ENCODE measurements around the gene CARMIL3. TPM values are rescaled to one million over a fixed set of nuclear protein-coding genes. Genes with fewer than 3 reads are reported as not detected.

CARMIL3 gene
- total and polyA plus RNA-seq, 4 experiments from 2014 or later: 0.15 to 0.22 TPM; not detected in 2

DNA sequence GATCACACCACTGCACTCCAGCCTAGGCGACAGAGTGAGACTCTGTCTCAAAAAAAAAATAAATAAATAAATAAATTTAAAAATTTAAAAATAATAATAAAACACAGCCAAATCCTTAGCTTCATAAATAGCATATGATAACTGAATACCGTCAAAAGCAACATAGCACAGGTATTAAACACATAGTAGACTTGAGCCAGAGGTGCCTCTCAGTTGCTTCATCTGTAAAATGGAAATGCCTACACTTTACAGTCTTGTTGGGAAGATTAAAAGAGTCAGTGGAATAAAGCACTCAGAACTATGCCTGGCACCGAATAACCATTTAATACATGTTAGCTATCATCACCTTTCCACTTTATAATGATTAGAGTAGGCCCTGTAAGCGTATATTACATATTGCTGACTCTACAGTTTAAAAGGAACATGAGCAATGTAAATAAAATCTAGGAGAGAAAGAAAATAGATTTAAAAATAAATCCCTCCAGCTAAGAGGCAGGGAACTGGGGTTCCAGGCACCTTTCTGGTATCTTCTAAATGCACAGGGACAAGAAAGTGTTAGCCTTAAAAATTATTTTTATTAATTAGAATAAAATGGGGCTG is 55.0 kb downstream of the CARMIL3 start:
- intact Hi-C loops (cut with micrococcal nuclease): no loop called here
- Histone ChIP-seq H3K27me3 (ENCODE audit: insufficient read depth, low read length) (no peaks in the 10 kb centered on the region), H3K36me3 (ENCODE audit: insufficient read depth, low read length) (peaks cover 11% of the 10 kb centered on the region), H3K27ac (ENCODE audit: low read depth, low read length) (no peak overlapping the region), H3K4me3 (ENCODE audit: low read length in 2 of 2) (no peak overlapping the region), H3K4me1 (ENCODE audit: insufficient read depth, low read length) (peaks cover 14% of the 10 kb centered on the region), H3K9me3 (ENCODE audit: control insufficient read depth in 1 of 2, low read length in 2 of 2) (no peaks in the 10 kb centered on the region)
- ChIA-PET POLR2A (ENCODE audit: partially characterized antibody) (interaction anchor here (2.5 to 8.4 kb wide), 6 partner anchors 14 to 49 kb away, joined by 10 to 137 read pairs (median 37); partner anchors contain the start of genes EMC9, PCK2, PSME1 and PSME2), CTCF (ENCODE audit: partially characterized antibody) (interaction anchor here (0.6 to 11.5 kb wide), 11 partner anchors 13 to 191 kb away, joined by 3 to 412 read pairs (median 4); partner anchors contain the start of genes CARMIL3, IRF9, PCK2 and PSME1)
- H3K9me3 Mint-ChIP-seq: no peaks in the 10 kb centered on the region
- no peaks in the 10 kb centered on the region for H3K27me3 Mint-ChIP-seq
- H3K27ac Mint-ChIP-seq: no peak overlapping the region
- H3K4me1 Mint-ChIP-seq: peaks cover 6 to 14% (median 12%) of the 10 kb centered on the region in 4 donors
- H3K4me3 Mint-ChIP-seq: no peak overlapping the region
- peaks cover 20 to 29% of the 10 kb centered on the region in 2 donors for H3K36me3 Mint-ChIP-seq
- DNase-seq: no peak

DNA sequence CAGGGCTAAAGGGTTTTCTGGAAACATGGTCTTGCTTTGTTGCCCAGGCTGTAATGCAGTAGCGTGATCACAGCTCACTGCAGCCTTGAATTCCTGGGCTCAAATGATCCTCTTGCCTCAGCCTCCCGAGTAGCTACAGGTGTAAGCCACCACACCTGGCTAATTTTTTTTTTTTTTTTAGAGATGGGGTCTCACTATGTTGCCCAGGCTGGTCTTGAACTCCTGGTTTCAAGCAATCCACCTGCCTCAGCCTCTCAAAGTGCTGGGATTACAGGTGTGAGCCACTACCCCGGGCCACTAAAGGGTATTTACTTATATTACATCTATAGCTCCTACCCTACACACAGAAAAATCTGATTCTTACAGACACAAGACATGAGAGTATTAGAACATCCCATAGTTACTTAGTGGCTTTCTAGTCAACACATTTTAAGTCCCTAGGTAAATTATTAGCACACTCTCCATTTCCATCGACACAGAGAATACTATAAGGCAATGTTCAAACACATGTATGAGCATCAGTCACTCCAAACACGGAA is 56.6 kb downstream of the CARMIL3 start:
- H3K4me1 ChIP-seq (ENCODE audit: insufficient read depth, low read length): peaks cover 18% of the 10 kb centered on the region
- no peaks in the 10 kb centered on the region for H3K27me3 Mint-ChIP-seq
- H3K36me3 ChIP-seq (ENCODE audit: insufficient read depth, low read length): peaks cover 3% of the 10 kb centered on the region
- H3K36me3 Mint-ChIP-seq: peaks cover 11 to 16% of the 10 kb centered on the region in 2 donors
- H3K4me1 Mint-ChIP-seq: peaks cover 6 to 15% (median 12%) of the 10 kb centered on the region in 4 donors
- no peak for DNase-seq
- ChIA-PET CTCF (ENCODE audit: partially characterized antibody) (interaction anchor here (0.9 to 11.5 kb wide), 41 partner anchors 8 to 225 kb away, joined by 3 to 412 read pairs (median 6); partner anchors contain the start of genes CARMIL3, CIDEB, DHRS4L2 and EMC9), POLR2A (ENCODE audit: partially characterized antibody) (interaction anchor here (0.6 to 8.4 kb wide), 18 partner anchors 15 to 163 kb away, joined by 3 to 137 read pairs (median 8); partner anchors contain the start of genes CARMIL3, CHMP4A, EMC9 and IPO4)
- H3K4me3 ChIP-seq (ENCODE audit: low read length in 2 of 2): no peak overlapping the region
- H3K9me3 Mint-ChIP-seq: no peaks in the 10 kb centered on the region
- peak overlapping the region in 4 of 8 donors; percentile 30 to 64 (median 44) for H3K4me3 Mint-ChIP-seq
- intact Hi-C loops (cut with micrococcal nuclease): loop anchor here (1.0 kb wide), 5 partner anchors 18 to 94 kb away; partner anchors contain the start of gene IRF9
- H3K27me3 ChIP-seq (ENCODE audit: insufficient read depth, low read length): no peaks in the 10 kb centered on the region
- H3K9me3 ChIP-seq (ENCODE audit: control insufficient read depth in 1 of 2, low read length in 2 of 2): no peaks in the 10 kb centered on the region
- H3K27ac Mint-ChIP-seq: peak overlapping the region; percentile 82 to 96 (median 95)
- peak overlapping the region; percentile 45 for H3K27ac ChIP-seq (ENCODE audit: low read depth, low read length)

DNA sequence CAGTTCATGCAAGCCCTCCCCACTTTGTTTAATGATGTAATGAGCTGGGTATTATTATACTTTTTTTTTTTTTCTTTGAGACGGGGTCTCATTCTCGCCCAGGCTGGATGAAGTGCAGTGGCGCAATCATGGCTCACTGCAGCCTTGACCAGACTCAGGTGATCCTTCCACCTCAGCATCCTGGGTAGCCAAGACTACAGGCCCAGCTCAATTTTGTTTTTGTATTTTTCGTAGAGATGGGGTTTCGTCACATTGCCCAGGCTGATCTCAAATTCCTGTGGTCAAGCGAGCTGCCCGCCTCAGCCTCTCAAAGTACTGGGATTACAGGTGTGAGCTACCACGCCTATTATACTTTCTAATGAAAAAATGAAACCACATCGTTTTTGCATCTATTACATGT is 58.3 kb downstream of the CARMIL3 start:
- Mint-ChIP-seq H3K27me3 (no peaks in the 10 kb centered on the region), H3K9me3 (peaks cover 0 to 2% (median 0%) of the 10 kb centered on the region in 8 donors), H3K4me3 (no peak overlapping the region), H3K4me1 (peaks cover 7 to 31% (median 13%) of the 10 kb centered on the region in 4 donors), H3K36me3 (peaks cover 2 to 10% of the 10 kb centered on the region in 2 donors), H3K27ac (no peak overlapping the region)
- Histone ChIP-seq H3K27ac (ENCODE audit: low read depth, low read length) (no peak overlapping the region), H3K4me3 (ENCODE audit: low read length in 2 of 2) (no peak overlapping the region), H3K27me3 (ENCODE audit: insufficient read depth, low read length) (no peaks in the 10 kb centered on the region), H3K4me1 (ENCODE audit: insufficient read depth, low read length) (peaks cover 21% of the 10 kb centered on the region), H3K36me3 (ENCODE audit: insufficient read depth, low read length) (no peaks in the 10 kb centered on the region), H3K9me3 (ENCODE audit: control insufficient read depth in 1 of 2, low read length in 2 of 2) (no peaks in the 10 kb centered on the region)
- ChIA-PET POLR2A (ENCODE audit: partially characterized antibody) (interaction anchor here (1.0 to 8.4 kb wide), 12 partner anchors 17 to 126 kb away, joined by 3 to 137 read pairs (median 6); partner anchors contain the start of genes CARMIL3, EMC9, IRF9 and PCK2), CTCF (ENCODE audit: partially characterized antibody) (interaction anchor here (0.6 to 11.5 kb wide), 21 partner anchors 8 to 327 kb away, joined by 3 to 412 read pairs (median 8); partner anchors contain the start of genes CARMIL3, DHRS4L2, EMC9 and IRF9)
- intact Hi-C loops (cut with micrococcal nuclease): loop anchor here (10.0 kb wide), 1 partner anchor 645 kb away; the partner anchor contains the start of gene NGDN
- DNase-seq: no peak

DNA sequence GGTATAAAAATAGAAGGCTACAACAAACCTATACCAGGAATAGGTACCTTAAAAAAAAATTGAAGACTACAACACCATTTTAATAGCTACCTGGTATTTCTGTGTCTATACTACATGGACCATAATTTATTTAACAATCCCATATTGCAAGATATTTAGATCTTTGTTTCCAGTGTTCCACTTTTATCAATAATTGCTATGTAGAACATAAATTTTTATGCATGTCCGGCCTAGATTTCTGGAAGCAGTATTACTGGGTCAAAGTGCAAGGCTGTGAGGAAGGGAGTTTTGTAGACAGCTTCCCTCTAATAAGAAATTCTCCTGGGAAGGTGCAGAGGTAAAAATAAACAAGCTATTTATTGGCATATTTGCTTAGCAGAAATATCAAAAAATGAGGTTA is 58.7 kb downstream of the CARMIL3 start:
- no peaks in the 10 kb centered on the region for H3K9me3 ChIP-seq (ENCODE audit: control insufficient read depth in 1 of 2, low read length in 2 of 2)
- no peak overlapping the region for H3K27ac ChIP-seq (ENCODE audit: low read depth, low read length)
- H3K4me3 Mint-ChIP-seq: no peak overlapping the region
- H3K27ac Mint-ChIP-seq: peak overlapping the region in 2 of 7 donors; percentile 16 to 70
- no peaks in the 10 kb centered on the region for H3K36me3 ChIP-seq (ENCODE audit: insufficient read depth, low read length)
- intact Hi-C loops (cut with micrococcal nuclease): loop anchor here (10.0 kb wide), 1 partner anchor 646 kb away; the partner anchor contains the start of gene NGDN
- no peak for DNase-seq
- H3K27me3 Mint-ChIP-seq: no peaks in the 10 kb centered on the region
- CTCF ChIA-PET (ENCODE audit: partially characterized antibody): interaction anchor here (0.6 to 11.5 kb wide), 14 partner anchors 15 to 327 kb away, joined by 3 to 412 read pairs (median 12); partner anchors contain the start of genes CARMIL3, EMC9, IRF9 and PCK2
- peaks cover 22% of the 10 kb centered on the region for H3K4me1 ChIP-seq (ENCODE audit: insufficient read depth, low read length)
- H3K36me3 Mint-ChIP-seq: peaks cover 0 to 15% of the 10 kb centered on the region in 2 donors
- peaks cover 11 to 36% (median 17%) of the 10 kb centered on the region in 4 donors for H3K4me1 Mint-ChIP-seq
- H3K9me3 Mint-ChIP-seq: peaks cover 0 to 2% (median 0%) of the 10 kb centered on the region in 8 donors
- POLR2A ChIA-PET (ENCODE audit: partially characterized antibody): interaction anchor here (1.0 to 8.4 kb wide), 12 partner anchors 17 to 125 kb away, joined by 3 to 137 read pairs (median 6); partner anchors contain the start of genes CARMIL3, EMC9, IRF9 and PCK2
- no peak overlapping the region for H3K4me3 ChIP-seq (ENCODE audit: low read length in 2 of 2)
- no peaks in the 10 kb centered on the region for H3K27me3 ChIP-seq (ENCODE audit: insufficient read depth, low read length)

DNA sequence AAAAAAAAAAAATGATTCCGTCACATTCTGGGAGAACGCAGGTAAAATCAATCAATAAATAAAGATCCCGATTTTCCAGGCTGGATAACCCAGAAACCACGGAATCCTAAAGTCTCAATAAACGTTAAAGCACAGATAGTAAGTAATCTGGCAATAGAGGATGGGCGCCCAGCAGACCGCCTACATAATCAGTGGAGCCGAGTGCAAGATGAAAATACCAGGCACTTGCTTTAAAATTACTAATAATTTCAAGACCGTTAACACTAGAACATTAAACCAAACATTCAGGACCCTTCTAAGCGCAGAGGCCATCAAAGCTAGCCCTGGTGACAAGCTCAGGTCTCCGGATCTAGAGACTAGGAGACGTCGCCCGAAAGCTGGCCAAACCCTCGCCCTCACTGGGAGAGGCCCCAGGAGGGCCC is 61.6 kb downstream of the CARMIL3 start:
- H3K4me3 ChIP-seq (ENCODE audit: low read length in 2 of 2): peak overlapping the region; percentile 97
- CTCF ChIA-PET (ENCODE audit: partially characterized antibody): interaction anchor here (0.7 to 5.4 kb wide), 13 partner anchors 10 to 318 kb away, joined by 3 to 43 read pairs (median 6); partner anchors contain the start of genes IRF9, MDP1, PCK2 and PSME1
- DNase-seq: no peak
- peak overlapping the region; percentile 98 for H3K27ac ChIP-seq (ENCODE audit: low read depth, low read length)
- H3K9me3 Mint-ChIP-seq: peaks cover 0 to 2% (median 0%) of the 10 kb centered on the region in 8 donors
- H3K4me3 Mint-ChIP-seq: peak overlapping the region; percentile 95 to 99 (median 98)
- H3K36me3 ChIP-seq (ENCODE audit: insufficient read depth, low read length): peaks cover 13% of the 10 kb centered on the region
- H3K27ac Mint-ChIP-seq: peak overlapping the region; percentile 98 to 100 (median 99)
- H3K27me3 Mint-ChIP-seq: no peaks in the 10 kb centered on the region
- no peaks in the 10 kb centered on the region for H3K9me3 ChIP-seq (ENCODE audit: control insufficient read depth in 1 of 2, low read length in 2 of 2)
- intact Hi-C loops (cut with micrococcal nuclease): loop anchor here (10.0 kb wide), 1 partner anchor 649 kb away; the partner anchor contains the start of gene NGDN
- POLR2A ChIA-PET (ENCODE audit: partially characterized antibody): interaction anchor here (0.8 to 9.6 kb wide), 30 partner anchors 8 to 827 kb away, joined by 3 to 347 read pairs (median 12); partner anchors contain the start of genes CARMIL3, CBLN3, CHMP4A and CIDEB
- H3K36me3 Mint-ChIP-seq: peaks cover 15 to 36% of the 10 kb centered on the region in 2 donors
- H3K27me3 ChIP-seq (ENCODE audit: insufficient read depth, low read length): no peaks in the 10 kb centered on the region
- peaks cover 22 to 45% (median 33%) of the 10 kb centered on the region in 4 donors for H3K4me1 Mint-ChIP-seq
- peaks cover 41% of the 10 kb centered on the region for H3K4me1 ChIP-seq (ENCODE audit: insufficient read depth, low read length)

DNA sequence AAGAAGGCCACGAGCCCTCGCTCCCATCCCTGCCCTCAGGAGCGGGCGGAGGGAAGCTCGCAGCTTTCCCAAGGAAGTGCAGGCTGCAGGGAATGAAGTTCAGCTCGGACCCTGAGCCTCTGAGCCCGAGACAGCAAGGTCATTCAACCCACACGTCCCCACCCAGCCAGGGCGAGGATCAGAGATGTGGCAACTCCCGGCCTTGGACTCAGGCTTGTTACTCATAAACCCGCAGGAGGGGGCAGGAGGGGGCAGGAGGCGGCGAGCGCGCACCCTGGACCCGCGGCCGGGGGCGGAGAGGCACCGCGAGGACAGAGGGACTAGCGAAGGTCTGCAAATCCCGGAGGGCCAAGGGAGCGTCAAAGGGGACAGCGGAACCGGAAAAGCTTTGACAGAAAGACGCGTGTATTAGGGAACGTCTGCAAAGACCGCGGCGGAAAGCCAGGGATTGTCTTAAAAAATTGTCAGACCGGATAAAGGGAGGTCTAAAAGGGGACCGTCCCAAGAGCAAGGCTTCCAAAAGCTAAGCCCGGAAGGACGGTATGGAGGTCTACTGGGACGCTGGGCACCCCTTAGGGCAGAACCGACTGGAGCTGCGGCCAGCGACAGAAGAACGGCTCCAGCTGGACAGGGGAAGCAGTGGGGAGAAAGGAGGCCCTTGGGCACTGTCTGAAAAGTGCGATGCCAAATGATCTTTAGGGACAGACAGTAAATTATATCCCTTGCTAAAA is 62.2 kb downstream of the CARMIL3 start:
- H3K9me3 ChIP-seq (ENCODE audit: control insufficient read depth in 1 of 2, low read length in 2 of 2): no peaks in the 10 kb centered on the region
- H3K9me3 Mint-ChIP-seq: peaks cover 0 to 2% (median 0%) of the 10 kb centered on the region in 8 donors
- H3K27ac ChIP-seq (ENCODE audit: low read depth, low read length): peak overlapping the region; percentile 98
- ChIA-PET POLR2A (ENCODE audit: partially characterized antibody) (interaction anchor here (0.8 to 9.6 kb wide), 44 partner anchors 9 to 828 kb away, joined by 3 to 347 read pairs (median 5); partner anchors contain the start of genes CARMIL3, CBLN3, CHMP4A and CIDEB), CTCF (ENCODE audit: partially characterized antibody) (interaction anchor here (0.7 to 5.4 kb wide), 19 partner anchors 10 to 318 kb away, joined by 3 to 43 read pairs (median 6); partner anchors contain the start of genes EMC9, IRF9, MDP1 and PCK2)
- no peaks in the 10 kb centered on the region for H3K27me3 ChIP-seq (ENCODE audit: insufficient read depth, low read length)
- peaks cover 19 to 45% (median 29%) of the 10 kb centered on the region in 4 donors for H3K4me1 Mint-ChIP-seq
- H3K27me3 Mint-ChIP-seq: no peaks in the 10 kb centered on the region
- peak overlapping the region; percentile 98 to 100 (median 99) for H3K27ac Mint-ChIP-seq
- peaks cover 19% of the 10 kb centered on the region for H3K36me3 ChIP-seq (ENCODE audit: insufficient read depth, low read length)
- peak overlapping the region; percentile 95 to 99 (median 98) for H3K4me3 Mint-ChIP-seq
- intact Hi-C loops (cut with micrococcal nuclease): loop anchor here (1.0 to 10.0 kb wide), 12 partner anchors 20 to 649 kb away; partner anchors contain the start of genes CHMP4A, DHRS1, EMC9 and GMPR2
- H3K4me3 ChIP-seq (ENCODE audit: low read length in 2 of 2): peak overlapping the region; percentile 97
- peak in 4 of 5 donors; percentile 86 to 91 (median 88) for DNase-seq
- H3K4me1 ChIP-seq (ENCODE audit: insufficient read depth, low read length): peaks cover 35% of the 10 kb centered on the region
- H3K36me3 Mint-ChIP-seq: peaks cover 21 to 42% of the 10 kb centered on the region in 2 donors
